ENCODE results near the gene IFT74. TPM values are rescaled to one million over a fixed set of nuclear protein-coding genes. Genes with fewer than 3 reads are reported as not detected.
A peak's percentile ranks its signal among the peaks of the same experiment; 100 is the strongest.

The IFT74 gene
- total RNA-seq, 1 donor from 2014 or later, result 22.0 TPM

DNA sequence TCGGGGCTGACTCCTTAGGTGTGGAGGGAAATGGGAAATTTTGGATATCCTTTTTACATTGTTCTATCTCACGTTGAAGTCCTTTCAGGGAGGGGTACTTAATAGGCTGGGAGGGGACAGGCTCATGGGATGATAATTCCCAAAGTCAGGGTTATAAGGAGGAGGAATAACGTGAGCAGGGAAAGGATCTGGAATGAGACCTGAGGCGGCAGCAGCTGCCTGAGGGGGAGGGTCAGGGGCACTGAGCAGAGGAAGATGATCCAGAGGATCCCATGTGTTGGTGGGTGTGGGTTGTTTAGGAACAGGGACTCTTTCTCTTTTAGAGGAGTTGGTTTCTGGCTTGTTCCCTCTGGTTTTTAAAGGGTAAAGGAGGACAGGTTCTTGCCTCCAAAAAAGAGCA is 18.7 kb downstream of the IFT74 start:
- DNase-seq, result no peak

GRCh38 chr9:26975728-26976707 is 19.8 kb downstream of the IFT74 start:
- peak; percentile 25 for DNase-seq

DNA sequence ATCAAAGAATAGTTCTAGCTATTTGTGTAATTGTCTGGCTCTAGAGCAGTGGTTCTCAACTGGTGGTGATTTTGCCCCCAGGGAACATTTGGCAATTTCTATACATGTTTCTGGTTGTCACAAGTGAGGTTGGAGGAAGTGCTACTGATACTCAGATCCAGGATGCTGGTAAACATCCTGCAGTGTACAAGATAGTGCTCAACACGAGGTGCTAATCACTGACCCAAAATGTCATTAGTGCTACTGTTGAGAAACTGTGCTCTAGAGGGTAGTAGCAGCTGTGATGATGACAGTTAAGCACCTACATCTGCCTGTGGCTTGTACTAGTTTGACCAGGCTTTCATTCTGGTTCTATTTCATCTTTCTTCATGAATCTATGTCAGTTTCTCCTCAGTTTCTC is 27.1 kb downstream of the IFT74 start:
- no peak for DNase-seq

- DNase-seq, result no peak
These were observed 39.6 kb downstream of the IFT74 start for GRCh38 chr9:26995810-26996209.

- no peak for DNase-seq
These were observed 47.3 kb downstream of the IFT74 start for GRCh38 chr9:27003426-27004077.

DNA sequence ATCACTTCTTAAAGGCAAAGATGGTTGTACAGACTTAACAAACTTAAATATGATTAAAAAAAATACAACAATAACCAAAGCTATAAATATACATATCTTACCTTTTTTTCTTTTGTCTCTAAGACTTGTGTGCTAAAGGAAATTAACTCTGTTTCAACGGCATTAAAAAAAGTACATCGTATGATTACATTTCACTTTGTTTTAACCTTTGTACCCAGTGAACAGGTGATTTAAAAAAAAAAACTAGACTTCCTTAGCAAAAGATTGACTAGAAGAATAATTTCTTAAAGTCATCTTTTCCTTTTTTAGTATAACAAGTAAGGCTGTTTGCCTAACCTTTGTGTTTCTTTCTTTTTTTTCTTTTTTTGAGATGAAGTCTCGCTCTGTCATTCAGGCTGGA is 49.3 kb downstream of the IFT74 start, which contains the start of gene LRRC19:
Gene LRRC19 (minus strand): TSS at position 182 of the 400 bp plus-strand sequence. CDS start 5,978 bp downstream, outside the sequence.
- DNase-seq, result no peak

- DNase-seq, result no peak
These were observed 63.4 kb downstream of the IFT74 start for GRCh38 chr9:27019589-27019988.

GRCh38 chr9:27022920-27023319 is 66.7 kb downstream of the IFT74 start:
- DNase-seq, result no peak

DNA sequence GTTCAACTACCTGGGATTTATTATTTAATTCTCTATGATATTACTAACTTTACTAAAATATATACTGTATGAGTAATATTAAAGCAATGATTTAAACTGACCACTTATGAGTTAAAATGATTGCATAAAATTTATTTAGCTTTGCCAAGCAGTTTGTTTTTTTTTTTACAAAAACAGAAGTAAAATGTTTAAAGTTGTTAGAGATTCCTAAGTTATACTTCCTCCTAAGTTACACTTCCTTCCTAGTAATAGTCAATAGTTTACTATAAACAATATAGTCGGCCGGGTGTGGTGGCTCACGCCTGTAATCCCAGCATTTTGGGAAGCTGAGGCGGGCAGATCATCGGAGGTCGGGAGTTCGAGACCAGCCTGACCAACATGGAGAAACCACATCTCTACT is 73.0 kb downstream of the IFT74 start:
- no peak for DNase-seq

DNA sequence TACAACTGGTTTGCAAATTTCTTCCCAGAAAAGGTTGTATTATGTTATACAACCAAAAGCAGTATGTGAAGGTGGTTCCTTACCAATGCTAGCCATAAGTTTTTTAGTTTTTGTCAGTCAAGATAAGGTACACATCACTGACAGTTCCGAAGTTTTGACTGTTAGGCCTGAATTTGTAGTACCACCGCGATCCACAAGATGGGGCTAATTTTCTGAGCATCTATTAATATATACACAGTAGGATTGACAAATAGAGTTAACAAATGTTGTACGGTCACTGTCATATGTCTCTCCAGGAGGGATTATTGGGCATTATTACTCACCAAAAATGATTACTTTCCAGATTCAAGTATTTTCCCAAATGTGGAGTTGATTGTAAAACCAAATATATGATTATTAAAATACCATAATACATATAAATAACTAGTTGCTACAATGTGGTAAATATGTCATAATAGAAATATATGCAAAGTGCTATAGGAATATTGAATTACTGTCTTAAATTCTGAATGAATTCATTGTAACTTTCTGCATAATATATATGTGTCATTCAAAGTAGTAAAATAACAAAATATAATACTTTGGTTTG is 77.7 kb downstream of the IFT74 start:
- DNase-seq, result peak; percentile 78

DNA sequence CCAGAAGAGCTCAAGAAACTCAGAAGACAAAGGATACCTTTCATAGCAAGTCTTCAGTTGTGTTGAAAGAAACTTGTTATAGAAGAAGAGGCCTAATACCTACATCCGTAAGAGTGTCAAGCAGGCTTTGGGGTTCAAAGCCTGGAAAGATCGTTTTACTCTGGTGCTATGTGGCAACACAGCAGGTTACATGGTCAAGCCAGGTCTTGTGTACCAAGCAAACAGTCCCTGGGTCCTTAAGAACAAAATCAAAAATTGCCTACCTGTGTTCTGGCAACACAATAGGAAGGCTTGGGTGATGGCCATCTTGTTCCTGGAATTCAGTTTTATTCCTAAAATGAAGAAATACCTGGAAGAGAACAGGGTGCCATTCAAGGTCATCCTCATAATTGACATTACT is 81.3 kb downstream of the IFT74 start:
- DNase-seq, result no peak

DNA sequence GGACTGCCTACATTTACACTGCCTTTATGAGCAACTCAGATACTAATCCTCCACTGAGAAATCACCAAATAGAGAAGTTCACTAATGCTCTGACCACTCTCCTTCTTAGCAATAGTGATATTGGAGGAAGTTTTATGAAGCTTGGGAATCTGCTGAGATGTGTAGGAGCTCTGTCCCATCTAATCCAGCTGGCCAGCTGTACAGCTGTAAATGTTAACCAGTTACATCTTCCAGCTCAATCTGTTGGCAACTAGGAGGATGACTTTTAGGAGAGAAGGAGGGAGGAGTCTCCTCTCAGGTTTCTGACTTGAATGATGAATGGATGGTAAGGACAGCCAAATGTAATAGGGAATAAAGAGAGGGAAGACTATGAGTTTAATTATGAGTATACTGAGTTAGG is 85.5 kb downstream of the IFT74 start:
- peak; percentile 21 for DNase-seq

GRCh38 chr9:27042476-27042875 is 86.3 kb downstream of the IFT74 start:
- no peak for DNase-seq

DNA sequence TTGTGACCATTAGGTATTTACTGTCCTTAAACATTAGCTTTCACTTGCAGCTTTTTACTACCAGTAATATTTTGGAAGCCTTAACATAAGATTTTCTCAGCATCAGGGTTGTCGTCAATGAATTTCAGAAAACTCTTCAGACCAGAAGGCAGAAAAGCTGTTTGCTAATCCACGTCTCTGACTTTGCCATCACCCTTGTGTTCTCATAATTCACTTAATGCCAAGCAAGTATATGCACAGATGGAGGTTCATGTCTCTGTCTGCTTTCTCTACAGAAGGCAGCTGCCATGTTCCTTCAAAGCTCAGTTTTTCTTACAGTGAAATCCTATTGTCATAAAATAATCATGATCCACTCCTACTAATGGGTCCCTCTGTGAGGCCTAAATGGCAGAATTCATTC is 87.0 kb downstream of the IFT74 start:
- DNase-seq, result peak; percentile 28

- DNase-seq, result no peak
These were observed 90.9 kb downstream of the IFT74 start for GRCh38 chr9:27047136-27047535.

- DNase-seq, result no peak
These were observed 97.3 kb downstream of the IFT74 start for GRCh38 chr9:27053369-27054022.

DNA sequence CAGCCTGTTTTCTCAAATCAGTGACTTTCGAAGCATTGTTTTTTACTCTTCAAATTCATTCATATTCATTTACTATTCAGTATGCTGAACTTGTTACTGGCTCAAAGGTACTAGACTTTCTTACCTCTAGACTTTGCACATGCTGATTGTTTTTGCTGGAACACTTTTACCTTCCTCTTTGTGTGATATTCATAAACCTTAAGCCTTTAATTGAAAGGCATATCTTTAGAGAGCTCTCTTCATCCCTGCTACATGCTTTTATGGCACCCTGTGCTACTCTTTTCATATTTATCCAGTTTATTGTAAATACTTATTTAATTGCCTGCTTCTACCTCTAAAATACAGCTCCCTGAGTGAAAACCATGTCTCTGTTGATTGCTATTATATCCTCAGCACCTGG is 97.9 kb downstream of the IFT74 start:
- DNase-seq, result no peak

DNA sequence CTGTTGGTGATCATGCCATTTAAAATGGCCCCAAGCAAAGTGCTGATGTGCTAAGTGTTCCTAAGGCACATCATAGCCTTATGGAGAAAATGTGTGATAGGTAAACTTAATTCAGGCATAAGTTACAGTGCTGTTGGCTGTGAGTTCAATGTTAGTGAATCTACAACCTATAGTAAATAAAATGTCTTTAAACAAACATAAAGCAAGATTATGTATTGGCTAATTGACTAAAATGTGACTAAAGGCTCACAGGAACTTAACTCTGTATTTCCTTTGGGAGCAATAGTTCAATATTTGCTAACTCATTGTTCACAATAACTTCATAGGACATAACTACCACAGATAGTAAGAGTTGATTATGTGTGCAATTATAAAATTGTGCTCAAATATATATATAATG is 98.6 kb downstream of the IFT74 start:
- no peak for DNase-seq

DNA sequence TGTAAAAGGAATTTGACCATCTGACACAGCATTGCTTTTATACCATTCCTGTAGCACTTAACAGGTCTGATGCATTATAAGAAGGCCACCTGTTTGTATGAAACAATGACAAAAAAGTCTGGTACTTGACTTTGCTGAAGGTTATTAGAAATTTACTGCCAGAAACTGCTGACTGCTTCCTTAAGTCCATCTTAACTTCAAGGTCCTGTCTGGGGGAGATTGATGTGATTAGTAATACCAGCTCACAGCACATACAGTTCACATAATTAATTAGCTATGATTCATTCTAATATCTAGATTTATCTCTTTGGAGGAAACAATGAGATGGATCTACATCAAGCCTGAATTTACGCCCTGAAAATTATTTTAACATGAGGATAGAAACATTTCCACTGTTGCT is 103.2 kb downstream of the IFT74 start:
- DNase-seq, result no peak

- no peak for DNase-seq
These were observed 103.7 kb downstream of the IFT74 start for GRCh38 chr9:27059907-27060306.

DNA sequence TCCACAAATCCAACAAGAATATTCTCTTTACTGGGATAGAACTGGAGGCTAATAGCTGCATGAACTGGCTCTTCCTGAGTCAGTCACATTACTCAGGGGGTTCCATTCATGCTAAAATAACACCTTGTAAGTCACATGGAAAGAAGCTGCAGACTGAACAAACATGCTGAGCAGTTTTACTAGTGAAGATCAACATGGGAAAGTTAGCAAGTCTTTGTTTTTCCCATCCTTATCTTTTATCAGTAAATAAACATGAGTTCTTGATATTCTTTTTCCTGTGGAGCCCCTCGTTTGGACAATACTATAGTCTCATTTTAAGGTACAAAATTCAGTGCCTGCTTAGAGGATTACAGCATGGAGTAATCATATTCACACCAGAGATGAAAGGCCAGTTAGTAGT is 109.1 kb downstream of the IFT74 start:
- no peak for DNase-seq

Measured in tongue (tissue), 2 donors.